Upper lobe of left lung (tissue), 6 donors: ENCODE measurements around the gene SLC26A11. TPM values are rescaled to one million over a fixed set of nuclear protein-coding genes. Genes with fewer than 3 reads are reported as not detected.

ENCODE experiments used
- ATAC-seq, 2 donors: fragments of 200-7000 bp; cut with Tn5 transposase; one replicate each; pipeline ENCODE4 v1.9.1; 2022; ENCODE audit warnings: mild to moderate bottlenecking in 2 of 2, moderate library complexity in 2 of 2; ENCODE audit not compliant: low FRiP score in 2 of 2
- DNase-seq, 2 donors: peaks; one replicate each; pipeline ENCODE4 v3.0.0-alpha.2; 2019 to 2020
- H3K27ac ChIP-seq, 4 donors: fragments of 200-600 bp; sonication (generic); one replicate each; pipeline ENCODE4 v1.5.1; 2016 to 2019
- H3K27me3 ChIP-seq, 4 donors: fragments of 200-600 bp; sonication (generic); one replicate each; pipeline ENCODE4 v1.5.1; 2017 to 2019
- H3K36me3 ChIP-seq, 4 donors: fragments of 200-600 bp; sonication (generic); one replicate each; pipeline ENCODE4 v1.5.1; 2016 to 2019
- H3K4me1 ChIP-seq, 4 donors: fragments of 200-600 bp; sonication (generic); one replicate each; pipeline ENCODE4 v1.5.1; 2018 to 2019
- H3K4me3 ChIP-seq, 4 donors: fragments of 200-600 bp; sonication (generic); one replicate each; pipeline ENCODE4 v1.5.1; 2017 to 2019; ENCODE audit warnings: mild to moderate bottlenecking in 2 of 4, moderate library complexity in 1 of 4
- H3K9me3 ChIP-seq, 4 donors: fragments of 200-600 bp; sonication (generic); one replicate each; pipeline ENCODE4 v1.5.1; 2018 to 2019
- CTCF ChIP-seq, 6 experiments: fragments of 450-650 bp in 4 of 6; fragments of 200-600 bp in 2 of 6; sonication (generic) in 2 of 6; IDR thresholded peaks; one replicate each; pipeline ENCODE4 v1.5.1; 2016 to 2019; ENCODE audit warnings: antibody characterized with exemption in 6 of 6
- EP300 ChIP-seq, 4 donors: sonication (generic); formaldehyde crosslinking; IDR thresholded peaks; one replicate each; pipeline ENCODE4 v1.5.1; 2017; ENCODE audit warnings: antibody characterized with exemption in 4 of 4, control low read depth in 2 of 4
- POLR2A ChIP-seq, 4 donors: fragments of 450-650 bp; IDR thresholded peaks; one replicate each; pipeline ENCODE4 v1.5.1; 2016 to 2017; ENCODE audit warnings: antibody characterized with exemption in 4 of 4, mild to moderate bottlenecking in 2 of 4
- POLR2AphosphoS5 ChIP-seq, 2 donors: sonication (generic); formaldehyde crosslinking; IDR thresholded peaks; one replicate each; pipeline ENCODE4 v1.5.1; 2017; ENCODE audit warnings: antibody characterized with exemption in 2 of 2
- WGBS, 2 donors: methylation state at CpG; one replicate each; pipeline ENCODE4 v1.1.5; 2017 to 2018; 5-methylcytosine and 5-hydroxymethylcytosine counted together
- total RNA-seq, 6 donors: library from RNA; depleted of rRNA in 4 of 6; stranded (reverse); fragments of >200 nt in 4 of 6; gene quantifications; one replicate each; pipeline versions ENCODE4 v1.1.0 to v1.2.1, GENCODE V29; 2016 to 2021
- donor health status: DM: no; HTN: no; CAD: no; lungs with moderate emphysema.
- donor health status: DM: no; HTN: yes; CAD: no; lungs with severe emphysema.

SLC26A11 gene
- total RNA-seq, 6 donors from 2014 or later = 14.8 to 162 (median 43.1) TPM

DNA sequence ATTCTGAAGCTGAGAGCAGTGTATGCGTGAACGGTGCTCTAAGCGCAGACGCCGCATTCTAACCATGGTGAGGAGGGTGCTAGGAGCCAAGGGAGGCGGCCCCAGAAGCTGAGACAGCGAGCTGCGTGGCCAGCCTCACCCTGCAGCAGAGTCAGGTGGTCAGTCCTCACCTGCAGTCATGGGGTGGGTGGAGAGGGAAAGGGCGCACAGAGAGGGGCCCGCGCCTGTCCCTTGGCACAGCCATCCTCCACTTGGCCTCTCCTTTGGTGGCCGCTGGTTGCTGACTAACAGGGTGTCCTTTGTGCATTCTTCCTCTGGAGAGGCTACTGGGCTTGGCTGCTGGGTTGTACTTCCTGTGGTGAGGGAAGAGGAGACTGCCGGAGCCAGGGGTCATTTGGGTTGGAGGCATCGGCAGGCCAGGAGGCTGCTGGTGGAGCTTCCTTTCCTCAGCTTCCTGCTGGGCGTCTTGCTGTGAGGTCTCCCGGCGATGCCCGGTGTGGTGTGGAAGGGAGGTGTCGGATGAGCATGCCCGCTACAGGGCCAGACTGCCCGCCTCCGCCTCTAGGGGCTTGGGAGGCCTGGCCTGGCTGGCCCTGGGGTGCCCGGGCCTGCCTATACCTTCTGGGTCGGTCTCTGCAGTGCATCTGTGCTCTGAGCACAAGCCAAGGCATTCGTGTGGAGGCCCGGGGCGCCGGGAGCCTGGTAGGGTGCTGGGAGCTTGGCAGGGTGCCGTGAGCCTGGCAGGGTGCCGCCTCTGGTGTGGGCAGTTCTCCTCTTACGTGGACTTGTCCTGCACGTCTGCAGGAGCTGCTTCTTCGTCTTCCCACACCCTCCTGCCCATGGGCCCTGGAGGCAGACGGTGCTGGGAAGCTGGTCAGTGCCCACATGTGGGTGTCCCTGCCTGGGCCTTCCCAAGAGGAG lies 57.8 kb downstream of the SLC26A11 start:
- Histone ChIP-seq H3K4me3 (no peak overlapping the region), H3K36me3 (peaks cover 3 to 75% (median 31%) of the 10 kb centered on the region in 4 donors), H3K27me3 (no peaks in the 10 kb centered on the region), H3K27ac (peak overlapping the region; percentile 35 to 69 (median 50)), H3K9me3 (no peaks in the 10 kb centered on the region), H3K4me1 (peaks cover 7 to 47% (median 26%) of the 10 kb centered on the region in 4 donors)
- ATAC-seq (no peak), DNase-seq (peak in 1 of 2 donors; percentile 85)
- WGBS, 2 donors = 82 to 86% methylated on average over 6 to 33 of the region's 34 CpGs
- TF ChIP-seq POLR2AphosphoS5 (IDR thresholded peaks at IDR 0.05) = no peak
- TF ChIP-seq POLR2A (IDR thresholded peaks at IDR 0.05) = no peak
- TF ChIP-seq EP300 (IDR thresholded peaks at IDR 0.05) = no peak
- no peak for TF ChIP-seq CTCF (IDR thresholded peaks at IDR 0.05)

DNA sequence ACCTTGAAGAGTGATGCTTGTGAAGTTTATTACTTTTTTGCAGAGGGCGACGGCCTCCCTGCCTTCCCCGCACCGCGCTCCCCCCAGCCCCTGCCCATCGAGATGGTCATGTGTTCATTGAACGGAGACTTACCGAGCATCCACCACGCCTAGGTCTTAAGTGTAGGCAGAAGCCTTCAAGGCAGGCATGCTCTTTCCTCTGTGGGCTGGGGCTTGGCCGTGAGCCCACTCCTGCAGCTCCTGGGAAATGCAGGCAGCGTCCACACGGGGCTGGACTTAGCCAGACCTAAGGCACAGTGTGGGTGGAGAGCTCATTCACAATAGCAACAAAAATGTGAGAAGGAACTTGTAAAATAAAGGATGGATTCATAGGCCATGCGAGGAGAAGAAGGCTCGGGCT lies 59.7 kb downstream of the SLC26A11 start:
- DNase-seq = peak in 1 of 2 donors; percentile 62
- TF ChIP-seq CTCF (IDR thresholded peaks at IDR 0.05) (peak in 1 of 6 experiments; percentile 44), EP300 (IDR thresholded peaks at IDR 0.05) (no peak)
- peak overlapping the region in 2 of 4 donors; percentile 7 to 69 for H3K27ac ChIP-seq
- peaks cover 3 to 77% (median 27%) of the 10 kb centered on the region in 4 donors for H3K36me3 ChIP-seq
- no peaks in the 10 kb centered on the region for H3K9me3 ChIP-seq
- ATAC-seq = peak; percentile 73 to 87
- peaks cover 3 to 40% (median 20%) of the 10 kb centered on the region in 4 donors for H3K4me1 ChIP-seq
- 42 to 87% methylated on average over 14 of the region's 14 CpGs for WGBS, 2 donors
- H3K4me3 ChIP-seq = no peak overlapping the region
- no peaks in the 10 kb centered on the region for H3K27me3 ChIP-seq

GRCh38 chr17:80281516-80281915 lies 61.3 kb downstream of the SLC26A11 start:
- no peaks in the 10 kb centered on the region for H3K9me3 ChIP-seq
- DNase-seq (no peak), ATAC-seq (no peak)
- H3K36me3 ChIP-seq = peaks cover 3 to 77% (median 36%) of the 10 kb centered on the region in 4 donors
- TF ChIP-seq POLR2A (IDR thresholded peaks at IDR 0.05) (no peak), EP300 (IDR thresholded peaks at IDR 0.05) (no peak), CTCF (IDR thresholded peaks at IDR 0.05) (no peak)
- H3K27ac ChIP-seq = no peak overlapping the region
- WGBS, 2 donors = 93 to 95% methylated on average over 10 of the region's 10 CpGs
- peaks cover 3 to 36% (median 20%) of the 10 kb centered on the region in 4 donors for H3K4me1 ChIP-seq
- H3K27me3 ChIP-seq = no peaks in the 10 kb centered on the region
- no peak overlapping the region for H3K4me3 ChIP-seq

- no peak overlapping the region for H3K4me3 ChIP-seq
- H3K36me3 ChIP-seq = peaks cover 8 to 72% (median 41%) of the 10 kb centered on the region in 4 donors
- 83 to 87% methylated on average over 18 to 19 of the region's 19 CpGs for WGBS, 2 donors
- H3K4me1 ChIP-seq = peaks cover 3 to 19% (median 11%) of the 10 kb centered on the region in 4 donors
- TF ChIP-seq POLR2A (IDR thresholded peaks at IDR 0.05) (no peak), CTCF (IDR thresholded peaks at IDR 0.05) (no peak), POLR2AphosphoS5 (IDR thresholded peaks at IDR 0.05) (no peak), EP300 (IDR thresholded peaks at IDR 0.05) (no peak)
- H3K9me3 ChIP-seq = no peaks in the 10 kb centered on the region
- no peak for ATAC-seq
- no peak for DNase-seq
- no peaks in the 10 kb centered on the region for H3K27me3 ChIP-seq
- H3K27ac ChIP-seq = no peak overlapping the region
Measured at GRCh38 chr17:80283116-80283852, 63.1 kb downstream of the SLC26A11 start.
